ENCODE results near the gene PIGR.

GRCh38 chr1:206982216-206982615 lies 36.0 kb upstream of the PIGR start:
- TF ChIP-seq POLR2AphosphoS5 (IDR thresholded peaks at IDR 0.05; ENCODE audit: low read depth, low read length) = no peak
- no peak for TF ChIP-seq TAF1 (IDR thresholded peaks at IDR 0.05; ENCODE audit: low read depth, low read length)
- no peak for TF ChIP-seq POLR2A (IDR thresholded peaks at IDR 0.05; ENCODE audit: low read depth, low read length)
- TF ChIP-seq POU2F2 (IDR thresholded peaks at IDR 0.05; ENCODE audit: low read depth, low read length) = no peak
- TF ChIP-seq SPI1 (IDR thresholded peaks at IDR 0.05; ENCODE audit: low read depth, low read length) = no peak
- TF ChIP-seq PAX5 (IDR thresholded peaks at IDR 0.05; ENCODE audit: insufficient read depth, low read length, severe bottlenecking) = no peak

Measured in GM12891 (cell line).